Breast epithelium (tissue), 3 donors: Measurements from ENCODE around the gene GPT2.

Experiments used
- CTCF ChIP-seq, 3 donors: fragments of 450-650 bp; IDR thresholded peaks; one replicate each; pipeline ENCODE4 v1.5.1; 2016 to 2017; ENCODE audit warnings: antibody characterized with exemption in 3 of 3, mild to moderate bottlenecking in 3 of 3, moderate library complexity in 3 of 3
- POLR2A ChIP-seq: fragments of 450-650 bp; IDR thresholded peaks from one replicate; pipeline ENCODE4 v1.6.1; 2016; ENCODE audit warnings: antibody characterized with exemption, mild to moderate bottlenecking, moderate library complexity
- POLR2AphosphoS5 ChIP-seq, 3 donors: sonication (generic); formaldehyde crosslinking; IDR thresholded peaks; one replicate each; pipeline ENCODE4 v1.6.1; 2017; ENCODE audit warnings: antibody characterized with exemption in 3 of 3

GRCh38 chr16:46894036-46894672, 10.0 kb downstream of the GPT2 start:
- TF ChIP-seq CTCF (IDR thresholded peaks at IDR 0.05) (no peak), POLR2AphosphoS5 (IDR thresholded peaks at IDR 0.05) (no peak), POLR2A (no peak)
